Measurements from ENCODE around the gene GPRC5B.

Gene GPRC5B

DNA sequence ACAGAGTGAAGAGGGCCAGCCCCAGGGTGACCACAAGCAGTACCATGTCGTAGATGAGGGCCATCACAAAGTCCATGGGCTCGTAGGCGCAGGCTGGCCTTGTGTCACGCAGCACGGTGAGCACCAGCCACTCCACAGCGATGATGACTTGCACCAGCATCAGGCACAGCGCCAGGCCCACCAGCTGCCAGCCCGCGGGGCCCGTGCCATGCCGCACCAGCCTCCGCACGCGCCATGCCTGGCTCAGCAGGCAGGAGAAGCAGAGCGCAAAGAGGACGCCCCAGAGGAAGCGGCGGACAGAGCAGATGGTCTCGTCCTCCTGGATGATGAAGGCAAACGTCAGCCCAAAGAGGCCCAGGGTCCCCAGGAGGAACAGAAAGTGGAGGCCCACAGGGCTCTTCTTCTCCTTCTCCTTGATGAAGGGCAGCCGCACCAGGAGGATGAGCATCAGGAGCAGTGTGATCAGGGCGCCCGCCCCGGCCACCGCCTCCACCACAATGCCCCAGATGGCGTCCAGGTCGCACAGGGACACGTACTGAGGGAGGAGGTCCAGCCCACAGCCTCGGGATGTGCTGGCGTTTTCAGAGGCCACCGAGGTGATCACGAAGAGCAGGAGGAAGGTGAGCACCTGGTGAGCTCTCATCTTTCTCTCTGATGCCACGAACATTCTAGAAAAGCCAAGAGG lies 12.3 kb downstream of the GPRC5B start:
- H2AFZ ChIP-seq (ENCODE audit: low read depth): no peak overlapping the region
- H3K9ac ChIP-seq: no peak overlapping the region
- H3K4me1 ChIP-seq (ENCODE audit: low read depth, poor library complexity, severe bottlenecking): no peaks in the 10 kb centered on the region
- no peaks in the 10 kb centered on the region for H3K36me3 ChIP-seq (ENCODE audit: insufficient read depth)
- no peaks in the 10 kb centered on the region for H4K20me1 ChIP-seq (ENCODE audit: insufficient read depth)
- no peaks in the 10 kb centered on the region for H3K79me2 ChIP-seq (ENCODE audit: insufficient read depth, low read depth)
- no peak overlapping the region for H3K27ac ChIP-seq
- H3K4me2 ChIP-seq: no peak overlapping the region
- TF ChIP-seq, protein P1, sequence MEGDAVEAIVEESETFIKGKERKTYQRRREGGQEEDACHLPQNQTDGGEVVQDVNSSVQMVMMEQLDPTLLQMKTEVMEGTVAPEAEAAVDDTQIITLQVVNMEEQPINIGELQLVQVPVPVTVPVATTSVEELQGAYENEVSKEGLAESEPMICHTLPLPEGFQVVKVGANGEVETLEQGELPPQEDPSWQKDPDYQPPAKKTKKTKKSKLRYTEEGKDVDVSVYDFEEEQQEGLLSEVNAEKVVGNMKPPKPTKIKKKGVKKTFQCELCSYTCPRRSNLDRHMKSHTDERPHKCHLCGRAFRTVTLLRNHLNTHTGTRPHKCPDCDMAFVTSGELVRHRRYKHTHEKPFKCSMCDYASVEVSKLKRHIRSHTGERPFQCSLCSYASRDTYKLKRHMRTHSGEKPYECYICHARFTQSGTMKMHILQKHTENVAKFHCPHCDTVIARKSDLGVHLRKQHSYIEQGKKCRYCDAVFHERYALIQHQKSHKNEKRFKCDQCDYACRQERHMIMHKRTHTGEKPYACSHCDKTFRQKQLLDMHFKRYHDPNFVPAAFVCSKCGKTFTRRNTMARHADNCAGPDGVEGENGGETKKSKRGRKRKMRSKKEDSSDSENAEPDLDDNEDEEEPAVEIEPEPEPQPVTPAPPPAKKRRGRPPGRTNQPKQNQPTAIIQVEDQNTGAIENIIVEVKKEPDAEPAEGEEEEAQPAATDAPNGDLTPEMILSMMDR (conservative IDR thresholded peaks at IDR 0.05; ENCODE audit: low read depth, low read length): no peak
- no peak overlapping the region for H3K4me3 ChIP-seq (IDR thresholded peaks at IDR 0.05; ENCODE audit: insufficient read depth, low read depth, low read length)
- no peaks in the 10 kb centered on the region for H3K27me3 ChIP-seq (ENCODE audit: insufficient read depth, low read depth)

DNA sequence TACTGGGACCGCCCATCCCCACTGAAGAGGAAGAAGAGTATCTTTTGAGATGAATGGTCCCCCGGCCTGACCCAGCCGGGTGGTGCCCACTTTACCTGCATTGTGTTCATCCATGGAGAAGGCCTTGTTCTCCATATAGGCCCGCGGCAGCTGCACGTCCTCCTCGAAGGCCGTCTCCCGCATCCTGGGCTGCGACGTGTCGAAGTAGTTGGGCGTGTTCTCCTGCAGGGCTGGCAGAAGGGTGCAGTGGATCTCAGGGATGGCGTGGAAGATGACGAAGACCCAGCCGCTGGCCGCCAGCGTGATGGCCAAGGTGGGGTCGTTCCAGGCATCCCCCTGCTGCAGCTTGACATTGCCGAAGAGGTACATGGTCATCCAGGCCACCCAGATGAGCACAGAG lies 12.9 kb downstream of the GPRC5B start:
- Histone ChIP-seq H3K36me3 (ENCODE audit: insufficient read depth) (no peaks in the 10 kb centered on the region), H3K79me2 (ENCODE audit: insufficient read depth, low read depth) (no peaks in the 10 kb centered on the region)
- TF ChIP-seq, protein P1 (conservative IDR thresholded peaks at IDR 0.05; ENCODE audit: low read depth, low read length): no peak

DNA sequence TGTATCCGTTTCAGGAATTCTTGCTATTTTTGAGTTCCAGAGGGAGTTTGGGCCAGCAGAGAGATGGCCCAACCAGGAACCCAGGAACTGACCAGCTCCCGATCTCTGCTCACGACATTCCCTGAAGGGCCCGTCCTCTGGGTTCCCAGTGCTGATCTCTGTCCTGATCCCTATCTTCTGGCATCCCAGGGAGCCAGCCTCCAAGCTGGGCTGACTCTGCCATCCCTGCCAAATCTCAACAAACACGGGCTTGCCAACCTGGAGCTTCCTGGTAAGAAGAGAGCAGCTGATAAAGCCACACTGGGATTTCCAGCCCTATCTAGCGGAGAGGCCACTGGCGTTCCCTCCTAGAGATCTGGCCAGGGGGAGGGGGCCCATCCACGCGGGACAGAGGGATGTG lies 16.2 kb downstream of the GPRC5B start:
- Histone ChIP-seq H4K20me1 (ENCODE audit: insufficient read depth) (no peaks in the 10 kb centered on the region), H2AFZ (ENCODE audit: low read depth) (no peak overlapping the region), H3K79me2 (ENCODE audit: insufficient read depth, low read depth) (no peaks in the 10 kb centered on the region), H3K27ac (no peak overlapping the region), H3K4me2 (no peak overlapping the region), H3K4me1 (ENCODE audit: low read depth, poor library complexity, severe bottlenecking) (no peaks in the 10 kb centered on the region), H3K9ac (no peak overlapping the region), H3K27me3 (ENCODE audit: insufficient read depth, low read depth) (no peaks in the 10 kb centered on the region), H3K4me3 (IDR thresholded peaks at IDR 0.05; ENCODE audit: insufficient read depth, low read depth, low read length) (no peak overlapping the region), H3K36me3 (ENCODE audit: insufficient read depth) (no peaks in the 10 kb centered on the region)
- TF ChIP-seq, protein P1 (conservative IDR thresholded peaks at IDR 0.05; ENCODE audit: low read depth, low read length): no peak

More for the DNA sequence above, 12.9 kb downstream of the GPRC5B start:
- no peaks in the 10 kb centered on the region for H4K20me1 ChIP-seq (ENCODE audit: insufficient read depth)
- H3K27me3 ChIP-seq (ENCODE audit: insufficient read depth, low read depth): no peaks in the 10 kb centered on the region
- no peaks in the 10 kb centered on the region for H3K4me1 ChIP-seq (ENCODE audit: low read depth, poor library complexity, severe bottlenecking)
- H3K4me3 ChIP-seq (IDR thresholded peaks at IDR 0.05; ENCODE audit: insufficient read depth, low read depth, low read length): no peak overlapping the region
- H3K9ac ChIP-seq: no peak overlapping the region
- no peak overlapping the region for H3K4me2 ChIP-seq
- H2AFZ ChIP-seq (ENCODE audit: low read depth): no peak overlapping the region
- H3K27ac ChIP-seq: no peak overlapping the region

DNA sequence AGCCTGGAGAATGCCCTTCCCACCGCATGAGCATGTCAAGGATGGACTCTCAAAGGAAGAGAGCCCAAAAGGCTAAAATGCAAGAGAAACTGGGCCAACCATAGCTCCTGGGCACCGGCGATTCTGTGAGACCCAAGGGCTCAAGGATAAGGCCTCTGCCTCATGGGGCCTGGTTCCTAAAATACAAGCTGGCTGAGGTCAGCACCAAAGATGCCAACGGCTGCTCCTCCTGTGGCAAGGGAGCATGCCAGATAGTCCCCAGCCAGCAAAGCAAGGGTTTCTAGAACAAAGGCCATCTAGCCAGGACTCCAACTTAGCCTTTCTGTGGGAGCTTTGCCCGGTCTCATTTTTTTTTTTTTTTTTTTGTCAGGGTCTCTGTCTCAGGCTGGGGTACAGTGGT lies 20.1 kb downstream of the GPRC5B start:
- TF ChIP-seq, protein P1 (conservative IDR thresholded peaks at IDR 0.05; ENCODE audit: low read depth, low read length): no peak
- Histone ChIP-seq H3K27me3 (ENCODE audit: insufficient read depth, low read depth) (no peaks in the 10 kb centered on the region), H3K36me3 (ENCODE audit: insufficient read depth) (no peaks in the 10 kb centered on the region), H3K27ac (no peak overlapping the region), H3K9ac (no peak overlapping the region), H2AFZ (ENCODE audit: low read depth) (no peak overlapping the region), H3K4me1 (ENCODE audit: low read depth, poor library complexity, severe bottlenecking) (no peaks in the 10 kb centered on the region), H3K4me2 (no peak overlapping the region), H3K4me3 (IDR thresholded peaks at IDR 0.05; ENCODE audit: insufficient read depth, low read depth, low read length) (no peak overlapping the region), H4K20me1 (ENCODE audit: insufficient read depth) (no peaks in the 10 kb centered on the region), H3K79me2 (ENCODE audit: insufficient read depth, low read depth) (no peaks in the 10 kb centered on the region)

All from KMS-11 (cell line).